ENCODE data around the gene CCP110.

GRCh38 chr16:19518388-19518787, 5.4 kb upstream of the CCP110 start:
- TF ChIP-seq CTCF (IDR thresholded peaks at IDR 0.05; ENCODE audit: low read depth, low read length), result no peak
- no peak for TF ChIP-seq EZH2phosphoT487 (IDR thresholded peaks at IDR 0.05; ENCODE audit: low read depth)
